GM06990 (cell line): ENCODE measurements around the gene CFAP91.

ENCODE experiments used
- DNase-seq: peaks from one replicate; pipeline ENCODE4 v3.0.0-alpha.2; 2011; ENCODE audit not compliant: insufficient read length; ENCODE audit errors: extremely low read depth
- H3K27me3 ChIP-seq: replicated peaks from 2 replicates; pipeline ENCODE4 v1.6.0; 2011; ENCODE audit warnings: low read length; ENCODE audit not compliant: control insufficient read depth, insufficient read depth
- H3K36me3 ChIP-seq: 2 replicates; pipeline ENCODE4 v1.5.1; 2011; ENCODE audit warnings: low read length; ENCODE audit not compliant: control insufficient read depth, insufficient read depth
- H3K4me3 ChIP-seq: replicated peaks from 2 replicates; pipeline ENCODE4 v1.5.1; 2011; ENCODE audit warnings: low read depth, mild to moderate bottlenecking, control low read depth, low read length
- CTCF ChIP-seq: IDR thresholded peaks from 2 replicates; pipeline ENCODE4 v1.5.1; 2011; ENCODE audit warnings: low read length, control low read depth, mild to moderate bottlenecking, inconsistent platforms; ENCODE audit not compliant: insufficient read depth, poor library complexity, severe bottlenecking

CFAP91 gene

GRCh38 chr3:119748991-119749390 lies 46.2 kb downstream of the CFAP91 start:
- no peak for TF ChIP-seq CTCF
- no peak for DNase-seq

GRCh38 chr3:119751423-119751822 lies 48.6 kb downstream of the CFAP91 start:
- Histone ChIP-seq H3K27me3 (no peaks in the 10 kb centered on the region), H3K36me3 (no peaks in the 10 kb centered on the region), H3K4me3 (no peak overlapping the region)
- no peak for TF ChIP-seq CTCF
- no peak for DNase-seq

More at GRCh38 chr3:119748991-119749390, 46.2 kb downstream of the CFAP91 start:
- H3K36me3 ChIP-seq, result no peaks in the 10 kb centered on the region
- no peaks in the 10 kb centered on the region for H3K27me3 ChIP-seq
- H3K4me3 ChIP-seq, result no peak overlapping the region
